HepG2 (cell line): ENCODE results near the gene USE1. TPM values are rescaled to one million over a fixed set of nuclear protein-coding genes. Genes with fewer than 3 reads are reported as not detected.

Experiments
- AHR ChIP-seq: IDR thresholded peaks from 2 replicates; pipeline ENCODE4 v1.6.1; 2018; ENCODE audit warnings: missing genetic modification reagents, missing compliant biosample characterization
- ARNT ChIP-seq: fragments of 450-650 bp; IDR thresholded peaks from 2 replicates; pipeline ENCODE4 v1.6.1; 2017
- BORCS8-MEF2B ChIP-seq: sonication (generic); formaldehyde crosslinking; IDR thresholded peaks from 2 replicates; pipeline ENCODE4 v1.8.0; 2022; ENCODE audit warnings: mild to moderate bottlenecking, missing genetic modification reagents
- BRCA1 ChIP-seq: sonication (generic); formaldehyde crosslinking; IDR thresholded peaks from 2 replicates; pipeline ENCODE4 v1.4.0; 2020; ENCODE audit warnings: missing genetic modification reagents
- CEBPZ ChIP-seq: IDR thresholded peaks from 2 replicates; pipeline ENCODE4 v1.6.1; 2012; ENCODE audit warnings: low read length, improper control_type of control experiment
- HNRNPUL1 ChIP-seq: fragments of 200-400 bp; formaldehyde crosslinking; IDR thresholded peaks from 2 replicates; pipeline ENCODE4 v1.6.1; 2017; ENCODE audit warnings: low read depth, mild to moderate bottlenecking, low read length, moderate library complexity
- HOXD1 ChIP-seq: sonication (generic); formaldehyde crosslinking; IDR thresholded peaks from 2 replicates; pipeline ENCODE4 v1.5.0; 2020; ENCODE audit warnings: missing genetic modification reagents
- KDM5A ChIP-seq: fragments of 200-600 bp; sonication (generic); IDR thresholded peaks from 2 replicates; pipeline ENCODE4 v1.7.0; 2018; ENCODE audit warnings: antibody characterized with exemption, mild to moderate bottlenecking, low read length, borderline replicate concordance
- KLF6 ChIP-seq: IDR thresholded peaks from 2 replicates; pipeline ENCODE4 v1.8.0; 2016; ENCODE audit warnings: missing biosample characterization, missing genetic modification reagents
- MAX ChIP-seq: IDR thresholded peaks from 2 replicates; pipeline ENCODE4 v1.6.1; 2012; ENCODE audit warnings: inconsistent platforms
- PITX1 ChIP-seq: sonication (generic); formaldehyde crosslinking; IDR thresholded peaks from 2 replicates; pipeline ENCODE4 v1.5.1; 2020; ENCODE audit warnings: mild to moderate bottlenecking, missing genetic modification reagents
- POLR2A ChIP-seq, 2 experiments: IDR thresholded peaks; 2 replicates each; pipeline ENCODE4 v1.6.1; 2011; ENCODE audit warnings: low read depth in 2 of 2, low read length in 2 of 2, mild to moderate bottlenecking in 1 of 2, moderate library complexity in 1 of 2; ENCODE audit not compliant: insufficient read depth in 1 of 2
- SMAD3 ChIP-seq: sonication (generic); formaldehyde crosslinking; IDR thresholded peaks from 2 replicates; pipeline ENCODE4 v1.4.0; 2020; ENCODE audit warnings: missing genetic modification reagents
- SMAD9 ChIP-seq: sonication (generic); formaldehyde crosslinking; IDR thresholded peaks from 2 replicates; pipeline ENCODE4 v1.5.1; 2020; ENCODE audit warnings: mild to moderate bottlenecking, missing genetic modification reagents
- SOX13 ChIP-seq, 3 experiments: fragments of 450-650 bp in 1 of 3; sonication (generic) in 1 of 3; formaldehyde crosslinking in 1 of 3; IDR thresholded peaks in 2 of 3; conservative IDR thresholded peaks in 1 of 3; 2 replicates each; pipeline versions ENCODE4 v1.5.0 to v1.6.1; 2016 to 2020; ENCODE audit warnings: antibody characterized with exemption in 1 of 3, mild to moderate bottlenecking in 1 of 3, missing compliant biosample characterization in 1 of 3, missing genetic modification reagents in 1 of 3, moderate library complexity in 1 of 3
- ZBTB7B ChIP-seq: sonication (generic); formaldehyde crosslinking; IDR thresholded peaks from 2 replicates; pipeline ENCODE4 v1.4.0; 2020; ENCODE audit warnings: missing genetic modification reagents
- ZC3H13 ChIP-seq: sonication (generic); formaldehyde crosslinking; IDR thresholded peaks from 2 replicates; pipeline ENCODE4 v1.8.1; 2023; ENCODE audit warnings: mild to moderate bottlenecking, missing genetic modification reagents, moderate library complexity
- ZNF160 ChIP-seq: sonication (generic); formaldehyde crosslinking; IDR thresholded peaks from 2 replicates; pipeline ENCODE4 v1.8.0; 2022; ENCODE audit warnings: mild to moderate bottlenecking, inconsistent platforms, missing genetic modification reagents
- ZNF501 ChIP-seq: sonication (generic); formaldehyde crosslinking; IDR thresholded peaks from 2 replicates; pipeline ENCODE4 v1.5.1; 2020; ENCODE audit warnings: mild to moderate bottlenecking, moderate library complexity, missing genetic modification reagents
- ZNF510 ChIP-seq: sonication (generic); formaldehyde crosslinking; IDR thresholded peaks from 2 replicates; pipeline ENCODE4 v1.4.0; 2020; ENCODE audit warnings: low read depth, mild to moderate bottlenecking, missing genetic modification reagents
- ZSCAN30 ChIP-seq: sonication (generic); formaldehyde crosslinking; IDR thresholded peaks from 2 replicates; pipeline ENCODE4 v1.5.0; 2020; ENCODE audit warnings: mild to moderate bottlenecking, missing genetic modification reagents
- polyA plus RNA-seq, 8 experiments: library from polyadenylated mRNA; depleted of rRNA in 3 of 8; stranded (reverse) in 7 of 8; unstranded in 1 of 8; fragments of >200 nt; fragmentation: Illumina TruSeq in 4 of 8; extraction: Trizol in 4 of 8; gene quantifications; 2 replicates each; pipeline versions ENCODE4 v1.2.1 to v1.2.3, GENCODE V29; 2011 to 2016; ENCODE audit warnings: low read depth in 4 of 8, missing spikeins in 1 of 8, mixed read lengths in 1 of 8; ENCODE audit not compliant: insufficient read depth in 1 of 8
- total RNA-seq, 5 experiments: library from RNA; depleted of rRNA; stranded (reverse); fragments of >200 nt; fragmentation: Illumina TruSeq; extraction: Trizol; gene quantifications; 2 replicates each; pipeline ENCODE4 v1.2.3, GENCODE V29; 2016; ENCODE audit warnings: low read depth in 1 of 5
- TF ChIP-seq, protein P1 (sequence below): sonication (generic); formaldehyde crosslinking; IDR thresholded peaks from 2 replicates; pipeline ENCODE4 v1.5.1; 2020; ENCODE audit warnings: mild to moderate bottlenecking, moderate library complexity, missing genetic modification reagents
- TF ChIP-seq, protein P2 (sequence below): sonication (generic); formaldehyde crosslinking; IDR thresholded peaks from 2 replicates; pipeline ENCODE4 v1.4.0; 2020; ENCODE audit warnings: mild to moderate bottlenecking, missing genetic modification reagents
- TF ChIP-seq, protein P3 (sequence below): IDR thresholded peaks from 2 replicates; pipeline ENCODE4 v1.6.1; 2016; ENCODE audit warnings: control low read depth
- TF ChIP-seq, protein P4 (sequence below): sonication (generic); formaldehyde crosslinking; IDR thresholded peaks from 2 replicates; pipeline ENCODE4 v1.4.0; 2020; ENCODE audit warnings: mild to moderate bottlenecking, low read depth, missing genetic modification reagents

The USE1 gene
- total and polyA plus RNA-seq, 2 of the 13 experiments (the other 11 are each of a cell fraction or from before 2014, with no cell fraction given), result 9.9 to 17.6 TPM

DNA sequence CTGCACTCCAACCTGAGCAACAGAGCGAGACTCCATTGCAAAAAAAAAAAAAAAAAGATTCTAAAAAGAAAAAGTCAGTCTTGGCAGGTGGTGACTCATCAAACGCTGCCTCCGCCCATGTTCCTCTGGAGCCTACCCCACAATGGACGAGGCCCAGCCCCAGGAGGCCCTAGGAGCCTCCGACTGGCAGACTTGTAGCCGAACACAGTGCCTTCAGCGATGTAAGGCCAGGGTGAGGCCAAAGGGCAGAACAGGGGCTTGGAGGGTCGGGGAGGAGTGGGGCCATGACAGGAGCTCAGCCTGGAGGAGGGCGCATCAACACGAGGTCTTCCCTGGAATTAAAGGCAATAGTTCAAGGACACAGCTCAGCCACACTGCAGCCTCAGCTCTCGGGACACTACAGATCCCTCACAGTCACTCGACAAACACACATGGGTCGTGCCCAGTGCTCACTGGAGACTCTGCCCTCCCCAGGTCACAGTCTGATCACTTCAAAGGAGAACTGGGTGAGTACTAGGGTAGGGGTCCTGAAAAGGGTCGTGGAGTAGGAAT lies 5.1 kb downstream of the USE1 start (continued):
- TF ChIP-seq CEBPZ, result no peak
- peak in 1 of 2 experiments; percentile 42; a peak in 1 of 4 replicates for TF ChIP-seq POLR2A (IDR thresholded peaks at IDR 0.05; ENCODE audit: insufficient read depth in 1 of 2, low read depth in 2 of 2, low read length in 2 of 2)
- TF ChIP-seq MAX, result peak; percentile 40; the same call in 1 of the 2 replicates
- TF ChIP-seq KLF6 (CRISPR knock-in tag), result no peak
- no peak for TF ChIP-seq ZNF510 (CRISPR knock-in tag)
- TF ChIP-seq SMAD3 (CRISPR knock-in tag), result no peak
- no peak for TF ChIP-seq ARNT
- no peak for TF ChIP-seq BRCA1 (CRISPR knock-in tag)
- 0 out of 2 replicates have a peak, but pooled peaks have one; percentile 16 for TF ChIP-seq BORCS8-MEF2B (CRISPR knock-in tag)
- TF ChIP-seq PITX1 (CRISPR knock-in tag), result peak; percentile 52; the same call in 1 of the 2 replicates
- no peak for TF ChIP-seq SMAD9 (CRISPR knock-in tag)
- no peak for TF ChIP-seq HNRNPUL1
- TF ChIP-seq, protein P1, sequence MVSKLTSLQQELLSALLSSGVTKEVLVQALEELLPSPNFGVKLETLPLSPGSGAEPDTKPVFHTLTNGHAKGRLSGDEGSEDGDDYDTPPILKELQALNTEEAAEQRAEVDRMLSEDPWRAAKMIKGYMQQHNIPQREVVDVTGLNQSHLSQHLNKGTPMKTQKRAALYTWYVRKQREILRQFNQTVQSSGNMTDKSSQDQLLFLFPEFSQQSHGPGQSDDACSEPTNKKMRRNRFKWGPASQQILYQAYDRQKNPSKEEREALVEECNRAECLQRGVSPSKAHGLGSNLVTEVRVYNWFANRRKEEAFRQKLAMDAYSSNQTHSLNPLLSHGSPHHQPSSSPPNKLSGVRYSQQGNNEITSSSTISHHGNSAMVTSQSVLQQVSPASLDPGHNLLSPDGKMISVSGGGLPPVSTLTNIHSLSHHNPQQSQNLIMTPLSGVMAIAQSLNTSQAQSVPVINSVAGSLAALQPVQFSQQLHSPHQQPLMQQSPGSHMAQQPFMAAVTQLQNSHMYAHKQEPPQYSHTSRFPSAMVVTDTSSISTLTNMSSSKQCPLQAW (CRISPR knock-in tag), result no peak
- TF ChIP-seq ZBTB7B (CRISPR knock-in tag), result peak; percentile 27; the same call in 1 of the 2 replicates
- 0 out of 2 replicates have a peak, but pooled peaks have one; percentile 23 for TF ChIP-seq AHR (CRISPR knock-in tag)
- TF ChIP-seq, protein P2, sequence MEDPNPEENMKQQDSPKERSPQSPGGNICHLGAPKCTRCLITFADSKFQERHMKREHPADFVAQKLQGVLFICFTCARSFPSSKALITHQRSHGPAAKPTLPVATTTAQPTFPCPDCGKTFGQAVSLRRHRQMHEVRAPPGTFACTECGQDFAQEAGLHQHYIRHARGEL (CRISPR knock-in tag), result no peak
- TF ChIP-seq, protein P3, sequence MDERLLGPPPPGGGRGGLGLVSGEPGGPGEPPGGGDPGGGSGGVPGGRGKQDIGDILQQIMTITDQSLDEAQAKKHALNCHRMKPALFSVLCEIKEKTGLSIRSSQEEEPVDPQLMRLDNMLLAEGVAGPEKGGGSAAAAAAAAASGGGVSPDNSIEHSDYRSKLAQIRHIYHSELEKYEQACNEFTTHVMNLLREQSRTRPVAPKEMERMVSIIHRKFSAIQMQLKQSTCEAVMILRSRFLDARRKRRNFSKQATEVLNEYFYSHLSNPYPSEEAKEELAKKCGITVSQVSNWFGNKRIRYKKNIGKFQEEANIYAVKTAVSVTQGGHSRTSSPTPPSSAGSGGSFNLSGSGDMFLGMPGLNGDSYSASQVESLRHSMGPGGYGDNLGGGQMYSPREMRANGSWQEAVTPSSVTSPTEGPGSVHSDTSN, result 0 out of 2 replicates have a peak, but pooled peaks have one; percentile 12
- TF ChIP-seq ZSCAN30 (CRISPR knock-in tag), result no peak
- no peak for TF ChIP-seq HOXD1
- no peak for TF ChIP-seq SOX13 (IDR thresholded peaks at IDR 0.05)
- TF ChIP-seq SOX13 (CRISPR knock-in tag; conservative IDR thresholded peaks at IDR 0.05 in 1 of 2, IDR thresholded peaks at IDR 0.05 in 1 of 2), result no peak
- TF ChIP-seq, protein P4, sequence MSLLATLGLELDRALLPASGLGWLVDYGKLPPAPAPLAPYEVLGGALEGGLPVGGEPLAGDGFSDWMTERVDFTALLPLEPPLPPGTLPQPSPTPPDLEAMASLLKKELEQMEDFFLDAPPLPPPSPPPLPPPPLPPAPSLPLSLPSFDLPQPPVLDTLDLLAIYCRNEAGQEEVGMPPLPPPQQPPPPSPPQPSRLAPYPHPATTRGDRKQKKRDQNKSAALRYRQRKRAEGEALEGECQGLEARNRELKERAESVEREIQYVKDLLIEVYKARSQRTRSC (CRISPR knock-in tag), result no peak
- TF ChIP-seq KDM5A, result no peak
- no peak for TF ChIP-seq ZNF160 (CRISPR knock-in tag)
- 0 out of 2 replicates have a peak, but pooled peaks have one; percentile 14 for TF ChIP-seq ZNF501 (CRISPR knock-in tag)
- TF ChIP-seq ZC3H13 (CRISPR knock-in tag), result no peak
